HG03460 (cell line): ENCODE results near the gene SAMD4A.

Experiments
- ATAC-seq: cut with Tn5 transposase; IDR thresholded peaks from one replicate; pipeline ENCODE4 v1.9.1; 2021; ENCODE audit not compliant: unreplicated experiment

The SAMD4A gene

DNA sequence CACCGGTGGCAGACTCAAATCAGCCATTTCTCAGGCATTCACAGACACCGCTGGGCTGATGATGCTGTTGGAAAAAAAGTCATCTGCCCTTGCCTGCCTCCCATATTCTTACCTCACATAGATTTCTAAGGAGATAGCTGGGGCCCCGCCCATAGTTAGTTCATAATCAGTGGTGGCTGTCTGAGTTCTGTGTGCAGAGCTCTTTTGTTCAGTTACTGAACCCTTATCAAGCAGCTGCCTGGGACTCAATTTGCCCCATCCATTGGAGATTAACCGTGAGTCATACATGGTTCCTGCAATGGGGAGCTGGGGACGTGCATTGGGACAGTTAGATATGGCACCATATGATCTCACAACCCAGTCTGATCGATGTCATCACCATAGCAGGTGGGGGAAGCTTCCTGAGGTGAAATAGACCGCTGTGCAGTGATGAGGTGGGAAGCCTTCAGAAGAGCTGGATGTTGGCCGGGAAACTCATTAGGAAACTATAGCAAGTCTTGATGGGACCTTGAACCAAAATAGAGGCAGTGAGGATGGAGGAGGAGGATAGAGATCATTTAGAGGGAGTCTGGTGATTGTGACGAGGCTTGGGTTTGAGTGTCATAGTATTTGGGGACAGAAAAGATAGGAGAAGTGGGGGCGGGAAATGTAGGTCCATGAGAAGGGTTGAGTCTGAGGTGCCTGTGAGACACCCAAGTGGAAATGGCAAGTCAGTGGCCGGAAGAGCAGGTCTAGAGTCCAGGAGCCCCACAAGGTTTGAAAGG lies 187.9 kb downstream of the SAMD4A start:
- no peak for ATAC-seq

DNA sequence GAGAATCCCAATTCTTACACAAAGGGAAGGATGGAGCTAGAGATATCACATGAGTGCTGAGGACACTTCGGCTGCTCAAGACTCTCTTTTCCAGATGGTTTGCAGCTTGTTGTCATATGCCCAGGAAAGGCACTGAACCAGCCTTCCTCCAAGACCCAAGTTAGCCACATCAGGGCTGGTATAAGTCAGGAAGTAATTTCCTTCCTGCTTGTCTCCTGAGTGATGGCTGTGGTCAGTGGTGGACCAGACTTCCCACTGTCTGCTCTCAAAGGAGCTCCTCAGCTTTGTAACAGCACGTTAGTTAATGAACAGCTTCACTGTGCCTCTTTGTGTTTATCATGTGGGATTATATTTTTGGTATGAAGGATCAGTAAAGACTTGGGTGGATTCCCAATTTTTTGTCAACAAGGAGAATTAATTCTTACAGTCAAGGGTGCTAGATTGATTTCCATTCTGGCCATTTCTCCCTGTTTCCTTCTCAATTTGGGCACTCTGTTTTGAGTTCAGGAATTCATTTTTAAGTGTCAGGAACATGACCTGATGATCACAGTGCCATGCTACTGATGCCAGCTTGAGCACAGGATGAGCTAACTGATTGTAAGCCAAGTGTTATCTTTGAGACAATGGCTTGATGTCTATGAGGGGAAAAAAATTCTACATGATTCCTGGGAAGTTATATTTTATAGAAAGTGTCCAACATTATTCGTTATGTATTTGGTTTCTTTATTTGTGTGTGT lies 189.9 kb downstream of the SAMD4A start:
- ATAC-seq, result no peak

DNA sequence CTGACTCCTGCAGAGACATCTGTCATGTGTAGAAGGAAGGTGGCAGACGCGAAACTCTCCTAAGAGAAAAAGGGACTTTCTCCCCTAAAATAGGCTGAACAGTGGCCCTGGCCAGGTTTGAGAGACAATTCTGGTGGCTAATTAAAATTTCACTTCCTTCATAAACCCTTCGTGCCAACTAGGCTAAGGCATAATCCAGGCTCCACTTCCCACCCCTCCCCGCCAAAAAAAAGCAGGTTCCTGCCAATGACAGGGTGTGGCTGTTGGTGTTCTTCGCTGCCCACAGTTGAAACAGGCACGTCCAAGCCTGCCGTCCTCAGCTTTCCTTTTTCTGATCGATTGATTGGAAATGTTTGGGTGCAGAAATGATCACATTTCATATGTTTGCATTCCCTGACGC lies 191.1 kb downstream of the SAMD4A start:
- no peak for ATAC-seq

DNA sequence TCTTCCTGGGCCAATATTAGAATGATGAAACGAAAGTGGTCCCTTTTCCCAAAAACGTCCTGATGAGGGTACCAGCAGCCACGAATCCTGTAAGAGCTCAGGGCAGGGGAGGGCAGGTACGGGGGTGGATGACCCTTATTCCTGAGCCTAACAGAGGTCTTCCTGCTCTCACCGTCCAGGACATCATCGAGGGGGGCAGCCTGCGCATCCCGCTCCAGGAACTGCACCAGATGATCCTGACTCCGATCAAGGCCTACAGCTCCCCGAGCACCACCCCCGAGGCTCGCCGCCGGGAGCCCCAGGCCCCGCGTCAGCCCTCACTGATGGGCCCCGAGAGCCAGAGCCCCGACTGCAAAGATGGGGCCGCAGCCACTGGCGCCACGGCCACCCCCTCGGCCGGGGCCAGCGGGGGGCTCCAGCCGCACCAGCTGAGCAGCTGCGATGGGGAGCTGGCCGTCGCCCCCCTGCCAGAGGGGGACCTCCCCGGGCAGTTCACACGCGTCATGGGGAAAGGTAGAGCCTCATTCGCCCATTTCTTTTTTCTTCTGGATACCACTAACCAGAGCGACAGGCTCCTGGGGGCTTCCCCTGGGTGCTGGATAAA lies 193.2 kb downstream of the SAMD4A start:
- no peak for ATAC-seq

DNA sequence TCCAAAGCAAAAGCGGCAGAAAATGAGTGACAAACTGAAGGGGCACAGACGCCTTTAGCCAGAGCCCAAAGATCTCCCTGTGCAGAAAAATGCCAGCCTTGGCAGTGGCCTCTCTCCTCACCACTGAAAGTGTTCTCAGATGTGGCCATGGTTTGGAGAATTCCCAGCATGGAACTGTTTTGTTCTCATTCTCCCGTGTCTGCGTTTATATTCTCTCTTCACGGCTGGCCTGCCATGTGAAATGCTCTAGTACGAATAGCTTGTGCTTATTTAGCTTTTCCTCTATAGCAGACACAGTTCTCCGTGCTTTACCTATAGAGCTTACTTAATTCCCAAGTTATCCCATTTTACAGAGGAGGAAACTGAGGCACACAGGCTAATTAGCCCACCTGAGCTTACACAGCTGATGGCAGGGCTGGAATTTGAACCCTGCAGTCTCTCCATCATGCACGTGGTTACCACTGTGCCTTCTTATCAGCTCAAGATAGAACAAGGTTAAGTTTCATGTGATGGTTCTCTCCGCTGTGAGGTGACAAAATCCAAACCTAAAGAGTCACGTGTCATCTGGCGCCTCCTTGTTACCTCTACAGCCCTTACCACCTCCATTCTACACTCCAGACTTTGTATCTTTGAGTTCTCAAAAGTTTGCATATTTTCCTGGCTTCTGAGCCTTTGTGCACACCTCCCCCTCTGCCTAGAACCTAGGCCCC lies 194.1 kb downstream of the SAMD4A start:
- no peak for ATAC-seq

DNA sequence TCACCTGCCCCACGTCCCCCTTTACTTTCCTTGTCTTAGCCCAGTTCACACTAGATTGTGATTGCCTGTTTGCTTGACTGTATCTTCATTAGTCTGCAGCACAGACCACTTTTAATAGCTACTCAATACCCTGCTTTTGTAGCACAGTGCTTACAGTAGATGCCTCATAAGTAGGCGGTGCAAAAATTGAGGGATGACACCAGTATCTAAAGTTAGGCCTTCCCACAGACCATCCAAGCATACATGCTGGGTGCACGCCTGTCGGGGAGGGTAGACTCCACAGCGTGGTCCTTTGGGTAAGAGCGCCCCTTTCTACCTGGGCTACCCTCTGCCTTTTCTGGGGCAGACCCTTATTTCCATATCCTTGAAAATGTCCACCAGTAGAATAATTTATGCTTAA lies 194.9 kb downstream of the SAMD4A start:
- no peak for ATAC-seq

DNA sequence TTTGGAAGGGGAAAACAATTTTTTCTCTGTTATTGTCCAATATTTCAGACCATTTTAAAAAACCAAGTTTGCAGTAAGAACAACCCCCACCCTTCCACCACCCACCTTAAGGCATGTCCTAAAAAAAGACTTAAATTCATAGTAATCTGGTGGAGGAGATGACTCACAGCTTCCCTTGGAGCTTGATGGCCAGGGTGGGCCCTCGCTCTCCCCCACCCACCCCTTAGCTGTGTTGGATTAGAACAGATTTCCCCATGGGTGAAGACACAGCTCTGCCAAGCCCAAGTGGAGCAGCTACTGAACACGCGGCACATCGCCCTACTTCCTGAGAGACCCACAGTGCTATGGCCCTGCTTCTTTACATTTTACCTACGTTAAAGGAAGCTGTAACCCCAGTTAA lies 195.4 kb downstream of the SAMD4A start:
- no peak for ATAC-seq

DNA sequence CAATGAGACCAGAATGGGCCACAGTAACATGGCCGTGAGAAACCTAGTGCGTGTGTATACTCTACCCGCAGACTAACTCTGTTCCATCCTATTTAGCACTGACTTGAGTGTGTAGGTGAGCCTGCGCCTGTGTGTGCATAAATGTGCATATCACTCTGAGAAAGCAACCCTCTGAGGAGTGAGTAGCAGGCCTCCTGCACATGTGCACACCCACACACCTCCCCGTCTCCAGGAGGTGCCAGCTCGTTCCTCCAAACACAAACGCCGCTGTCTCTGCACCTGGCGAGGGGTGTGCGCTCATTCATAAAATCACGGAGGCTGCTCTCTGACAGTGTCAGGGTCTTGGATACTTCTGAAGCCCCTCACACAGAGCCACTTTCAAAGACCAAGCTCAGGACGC lies 196.8 kb downstream of the SAMD4A start:
- ATAC-seq, result no peak

DNA sequence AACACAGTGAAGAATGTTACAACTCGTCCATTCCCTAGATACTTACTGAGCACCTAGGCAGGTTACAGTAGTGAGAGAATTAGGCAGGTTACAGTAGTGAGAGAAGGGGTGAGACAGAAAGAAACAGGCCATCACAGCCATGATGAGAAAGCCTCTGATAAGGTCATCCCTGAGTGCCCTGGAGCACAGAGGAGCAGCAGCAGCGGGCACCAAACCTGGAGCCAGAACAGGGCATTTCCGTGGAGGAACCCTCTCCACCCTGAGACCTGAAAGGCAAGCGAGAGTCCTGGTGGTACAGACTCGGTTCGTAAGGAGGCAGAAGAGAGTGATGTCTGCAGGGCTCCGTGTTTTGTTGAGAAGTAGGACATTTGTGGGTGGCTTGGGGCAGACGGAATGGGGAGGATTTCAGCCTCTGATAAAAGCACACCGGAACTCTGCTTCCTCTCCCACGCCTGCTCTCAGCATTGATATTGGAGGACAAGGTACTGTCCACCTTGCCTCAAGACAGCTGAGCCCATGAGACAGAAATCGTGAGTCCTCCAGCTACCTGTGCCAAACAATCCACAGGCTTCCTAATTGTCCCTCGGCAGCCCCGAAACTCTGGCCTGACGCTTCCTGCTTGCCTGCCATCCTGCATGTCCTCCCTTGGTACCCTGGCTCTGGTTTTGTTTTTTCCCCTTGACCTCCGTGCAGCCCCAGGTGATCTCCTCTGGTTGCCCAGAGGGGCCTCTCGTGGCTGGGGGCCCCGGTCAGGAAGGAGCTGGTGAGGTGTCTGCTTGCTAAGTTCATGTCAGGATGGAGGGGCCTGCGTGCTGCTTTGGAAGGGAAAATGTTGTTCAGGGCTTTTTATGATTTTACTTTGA lies 199.6 kb downstream of the SAMD4A start:
- ATAC-seq, result no peak

DNA sequence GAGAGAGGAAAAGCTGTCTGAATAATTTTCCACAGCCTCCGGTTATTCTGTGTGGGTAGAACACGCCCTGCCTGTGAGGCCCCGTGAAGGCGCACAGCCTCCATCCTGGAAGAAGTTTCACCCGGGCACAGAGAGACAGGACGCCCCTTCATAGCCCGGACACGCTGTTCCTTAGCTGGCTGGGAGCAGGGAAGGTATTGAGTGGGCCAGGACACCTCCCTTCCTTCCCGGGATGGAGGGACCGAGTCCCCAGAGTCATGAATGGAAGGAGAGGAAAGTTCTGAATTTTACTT lies 200.2 kb downstream of the SAMD4A start:
- ATAC-seq, result no peak

DNA sequence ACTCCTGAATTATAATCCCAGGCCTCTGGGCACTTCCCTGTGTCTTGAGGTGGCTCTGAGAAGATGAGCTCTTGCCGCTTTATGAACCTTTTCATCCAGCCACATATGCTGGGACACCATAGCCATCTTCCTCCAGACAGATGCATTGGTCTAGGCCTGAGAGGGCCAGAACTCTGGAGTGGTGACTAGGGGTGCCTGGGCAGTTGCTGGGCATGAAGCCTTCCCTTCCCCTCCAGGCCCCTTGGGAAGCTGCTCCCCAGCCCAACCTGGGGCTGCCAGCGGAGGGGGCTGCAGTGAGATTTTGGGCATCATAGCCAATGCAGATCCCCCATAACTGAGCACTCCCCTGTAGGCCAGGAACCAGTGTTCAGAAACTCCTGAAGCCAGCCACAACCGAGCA lies 200.5 kb downstream of the SAMD4A start:
- no peak for ATAC-seq

DNA sequence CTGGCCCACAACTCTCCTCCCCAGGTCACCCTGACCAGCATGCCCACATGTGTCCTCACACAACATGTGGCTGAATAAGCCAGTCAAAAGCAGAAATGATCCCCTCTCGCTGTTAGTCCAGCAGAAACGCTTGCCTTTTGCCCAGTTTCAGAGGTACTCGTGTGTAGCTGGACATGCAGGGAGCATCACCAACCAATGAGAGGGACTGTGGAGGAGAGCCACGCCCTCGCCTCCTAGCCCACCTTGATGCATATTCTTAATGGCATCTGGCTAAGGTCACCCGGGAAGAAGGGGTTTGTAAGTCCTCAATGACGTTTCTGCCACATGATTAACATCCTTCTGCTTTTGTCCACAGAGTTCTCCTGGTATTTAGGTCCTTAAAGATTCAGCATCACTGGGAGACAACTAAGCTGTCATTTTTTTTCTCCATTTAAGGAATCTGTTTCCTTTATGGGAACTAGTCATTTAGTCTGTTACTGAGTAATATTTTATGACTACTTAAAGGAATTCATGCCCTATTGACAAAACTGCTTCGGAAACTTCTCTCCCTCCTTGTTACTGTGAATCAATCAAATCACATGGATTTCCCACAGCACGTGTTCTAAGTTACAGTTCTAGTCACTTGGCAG lies 201.7 kb downstream of the SAMD4A start:
- no peak for ATAC-seq

DNA sequence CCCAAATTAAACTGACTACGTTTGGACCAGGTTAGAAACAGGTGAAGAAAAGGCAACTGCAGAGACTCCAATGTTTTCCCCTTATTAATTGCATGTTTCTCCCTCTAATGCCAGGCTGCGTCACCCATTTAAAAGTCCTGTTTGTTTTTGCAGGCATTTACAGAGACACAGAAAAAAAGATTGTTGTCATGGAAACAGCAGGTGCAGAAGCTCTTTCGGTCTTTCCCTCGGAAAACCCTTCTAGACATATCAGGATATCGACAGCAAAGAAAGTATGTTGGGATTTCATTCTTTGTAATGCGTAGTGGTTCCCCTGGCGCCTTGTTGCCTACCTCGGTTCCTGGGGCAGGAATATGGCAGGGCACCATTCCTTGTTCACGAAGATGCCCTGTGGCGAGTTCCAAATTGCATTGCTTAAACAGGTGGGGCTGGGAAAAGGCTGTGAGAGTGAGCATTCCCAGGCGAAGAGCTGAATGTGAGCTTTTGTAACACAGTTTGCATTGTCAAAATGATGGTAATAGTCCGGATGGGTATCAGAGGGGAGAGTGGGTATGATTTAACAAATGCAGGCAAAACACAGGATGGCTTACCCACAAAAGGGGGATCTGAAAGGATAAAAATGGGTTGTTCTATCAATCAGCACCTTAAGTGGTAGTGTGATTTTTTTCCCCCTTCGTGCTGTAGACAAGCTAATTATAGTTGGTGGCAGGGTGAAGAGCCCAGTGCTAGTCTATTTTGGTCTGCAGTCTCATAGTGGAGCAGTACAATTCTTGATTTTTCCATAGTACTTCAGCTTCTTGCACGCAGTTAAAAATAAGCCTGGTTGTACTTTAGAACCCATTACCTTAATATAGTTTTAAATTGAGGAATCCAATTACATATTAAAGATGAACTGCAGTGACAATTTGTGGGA lies 203.3 kb downstream of the SAMD4A start:
- ATAC-seq, result no peak

DNA sequence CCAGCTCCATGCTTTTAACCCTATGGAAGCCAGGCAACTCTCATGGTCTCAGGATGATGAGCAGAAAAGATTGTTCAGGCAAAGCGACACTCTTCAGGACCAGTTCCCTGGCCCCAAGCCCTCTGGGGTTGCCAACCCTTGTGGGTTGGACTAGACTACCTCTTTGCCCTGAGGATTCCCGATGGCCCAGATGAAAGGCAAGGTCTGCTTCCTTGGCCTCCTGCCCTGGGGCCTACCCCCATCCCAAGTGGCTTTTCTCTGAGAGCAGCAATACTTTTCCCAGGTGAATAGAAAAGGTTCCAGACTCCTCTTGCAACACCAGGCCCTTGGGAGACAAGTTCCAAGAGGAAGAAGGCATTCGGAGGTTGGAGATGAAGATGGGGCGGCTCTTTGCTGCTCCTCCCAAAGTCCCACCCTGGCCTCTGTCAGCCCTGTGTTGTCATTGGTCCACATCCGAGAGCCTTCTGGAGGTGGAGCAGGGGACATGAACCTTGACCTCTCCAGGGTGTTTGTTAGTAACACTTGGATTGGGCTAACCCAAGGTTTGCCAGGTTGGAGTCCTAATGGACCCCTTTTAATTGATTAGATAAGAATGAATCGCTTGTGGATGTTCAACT lies 204.6 kb downstream of the SAMD4A start:
- no peak for ATAC-seq

DNA sequence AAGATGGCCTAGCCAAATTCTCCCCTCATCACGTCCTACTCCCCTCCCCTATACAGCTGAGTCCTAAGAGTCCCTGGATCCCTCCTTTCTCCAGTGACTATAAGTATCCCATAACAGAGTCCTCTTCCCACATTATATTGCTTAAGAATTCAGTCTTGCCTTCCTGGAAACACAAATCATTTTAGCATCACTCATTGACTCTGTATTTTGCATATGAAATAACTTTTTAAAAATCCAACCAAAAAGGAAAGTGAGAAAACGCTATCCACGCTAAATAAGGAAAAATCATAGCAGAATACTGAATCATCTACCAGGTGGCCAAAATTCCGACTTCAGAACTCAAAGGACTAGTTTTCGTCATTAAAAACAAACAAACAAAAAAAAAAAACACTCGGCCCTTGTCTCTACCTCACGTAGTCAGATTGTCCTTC lies 205.5 kb downstream of the SAMD4A start:
- no peak for ATAC-seq

DNA sequence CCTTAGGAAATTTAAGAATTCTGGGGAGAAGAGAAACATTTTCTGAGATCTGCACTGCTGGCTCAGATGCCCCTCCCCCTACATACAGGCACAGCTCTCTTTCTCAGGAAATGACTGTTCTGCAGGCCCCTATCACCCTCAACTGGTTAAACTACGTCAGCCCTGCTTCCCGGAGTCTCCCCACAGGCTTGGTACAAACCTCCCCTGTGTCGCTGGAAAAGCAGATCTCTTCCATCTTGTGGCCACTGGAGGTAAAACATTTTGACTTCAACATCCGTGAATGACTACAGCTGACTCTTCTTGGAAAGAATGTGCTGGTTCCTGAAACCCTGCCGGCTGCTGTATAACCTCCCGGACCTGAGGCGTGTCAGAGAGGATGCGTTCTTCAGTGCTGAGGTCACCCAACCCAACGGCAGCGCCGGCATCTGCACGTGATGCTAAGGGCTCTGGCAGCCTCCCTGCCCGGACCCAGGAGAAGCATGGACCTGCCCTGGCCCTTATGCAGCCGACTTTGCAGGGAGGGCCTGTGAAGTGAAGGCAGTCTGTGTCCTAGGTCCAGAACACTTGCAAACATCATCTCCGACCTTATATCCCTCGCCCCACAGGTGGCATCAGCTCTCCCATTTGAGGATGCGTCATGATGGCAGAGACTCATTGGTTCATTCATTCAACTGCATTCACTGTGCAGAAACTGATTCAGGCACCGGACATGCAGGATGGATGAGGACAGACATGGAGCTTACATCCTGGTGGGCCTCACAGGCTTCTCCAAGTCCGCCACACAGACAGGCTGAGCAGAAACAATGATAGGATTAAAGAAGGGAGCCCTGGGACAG lies 206.5 kb downstream of the SAMD4A start:
- peak; percentile 53 for ATAC-seq

DNA sequence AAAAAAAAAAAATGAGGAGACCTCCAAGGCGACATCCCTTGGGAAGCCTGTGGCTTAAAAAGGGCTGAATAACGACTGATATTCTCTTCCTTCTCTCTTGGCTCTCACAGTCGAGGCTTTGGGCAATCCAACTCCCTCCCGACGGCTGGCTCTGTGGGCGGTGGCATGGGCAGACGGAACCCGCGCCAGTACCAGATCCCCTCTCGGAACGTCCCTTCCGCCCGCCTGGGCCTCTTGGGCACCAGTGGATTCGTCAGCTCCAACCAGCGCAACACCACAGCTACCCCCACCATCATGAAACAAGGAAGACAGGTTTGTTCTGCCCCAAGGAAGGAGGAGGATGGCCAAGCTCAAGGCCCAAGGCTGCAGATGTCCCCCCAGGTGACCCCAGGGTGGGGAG lies 207.9 kb downstream of the SAMD4A start:
- ATAC-seq, result no peak
